OCI-LY3 (cell line): Measurements from ENCODE around the gene PTPRN2.

Experiments used
- H2AFZ ChIP-seq: fragments of 200-600, 300-600 bp; shearing (Covaris generic); 2 replicates; pipeline ENCODE4 v1.6.0; 2014; ENCODE audit warnings: antibody characterized with exemption, low read depth, low read length
- H3K27ac ChIP-seq: fragments of 200-600, 300-600 bp; sonication (generic); 2 replicates; pipeline ENCODE4 v1.5.1; 2014; ENCODE audit warnings: mild to moderate bottlenecking, low read length, moderate library complexity, mixed read lengths
- H3K27me3 ChIP-seq: fragments of 200-600, 300-600 bp; sonication (generic); 2 replicates; pipeline ENCODE4 v1.6.1; 2014; ENCODE audit warnings: low read depth, low read length, mixed read lengths
- H3K36me3 ChIP-seq: fragments of 200-600, 300-600 bp; sonication (generic); replicated peaks from 2 replicates; pipeline ENCODE3; 2014; ENCODE audit warnings: low read depth, low read length, mixed read lengths
- H3K4me1 ChIP-seq: fragments of 300-600, 200-600 bp; sonication (generic); 2 replicates; pipeline ENCODE4 v1.6.1; 2014; ENCODE audit warnings: low read length, mixed read lengths
- H3K4me2 ChIP-seq: fragments of 200-600, 300-600 bp; sonication (generic); 2 replicates; pipeline ENCODE4 v1.6.1; 2014; ENCODE audit warnings: low read length, mixed read lengths
- H3K4me3 ChIP-seq: fragments of 300-600, 200-600 bp; sonication (generic); 2 replicates; pipeline ENCODE4 v1.5.1; 2014; ENCODE audit warnings: antibody characterized with exemption, mild to moderate bottlenecking, low read length, moderate library complexity
- H3K79me2 ChIP-seq: fragments of 300-600, 200-600 bp; shearing (Covaris generic); 2 replicates; pipeline ENCODE4 v1.6.1; 2014; ENCODE audit warnings: mild to moderate bottlenecking, low read length, mixed read lengths
- H3K9ac ChIP-seq: fragments of 300-600, 200-600 bp; shearing (Covaris generic); 2 replicates; pipeline ENCODE4 v1.6.0; 2014; ENCODE audit warnings: mild to moderate bottlenecking, low read length, moderate library complexity
- H3K9me3 ChIP-seq: fragments of 200-600, 300-600 bp; shearing (Covaris generic); 2 replicates; pipeline ENCODE4 v1.6.1; 2014; ENCODE audit warnings: low read length, mixed read lengths; ENCODE audit not compliant: insufficient read depth
- H4K20me1 ChIP-seq: fragments of 200-600, 300-600 bp; sonication (generic); 2 replicates; pipeline ENCODE4 v1.6.1; 2016; ENCODE audit warnings: low read length, mixed read lengths; ENCODE audit not compliant: insufficient read depth
- CTCF ChIP-seq: fragments of 200-600, 300-600 bp; sonication (generic); IDR thresholded peaks from 2 replicates; pipeline ENCODE4 v1.5.1; 2014; ENCODE audit warnings: antibody characterized with exemption, low read length, low read depth
- EZH2phosphoT487 ChIP-seq: fragments of 200-600 bp; shearing (Covaris generic); IDR thresholded peaks from 2 replicates; pipeline ENCODE4 v1.6.1; 2018; ENCODE audit warnings: antibody characterized with exemption, mixed run types, low read depth

Gene PTPRN2

GRCh38 chr7:158285383-158285770 is 302.2 kb downstream of the PTPRN2 start:
- Histone ChIP-seq H3K36me3 (no peaks in the 10 kb centered on the region), H3K9ac (no peak overlapping the region), H3K9me3 (no peaks in the 10 kb centered on the region), H2AFZ (no peak overlapping the region), H3K4me3 (no peak overlapping the region), H3K27ac (no peak overlapping the region), H3K79me2 (no peaks in the 10 kb centered on the region), H3K27me3 (no peaks in the 10 kb centered on the region), H3K4me1 (no peaks in the 10 kb centered on the region), H4K20me1 (no peaks in the 10 kb centered on the region), H3K4me2 (no peak overlapping the region)
- TF ChIP-seq CTCF (no peak), EZH2phosphoT487 (no peak)

GRCh38 chr7:158284617-158285382 is 302.8 kb downstream of the PTPRN2 start:
- no peak for TF ChIP-seq EZH2phosphoT487
- no peak for TF ChIP-seq CTCF
- Histone ChIP-seq H3K79me2 (no peaks in the 10 kb centered on the region), H3K27ac (no peak overlapping the region), H3K4me3 (no peak overlapping the region), H3K36me3 (no peaks in the 10 kb centered on the region), H3K4me1 (no peaks in the 10 kb centered on the region), H3K9me3 (no peaks in the 10 kb centered on the region), H3K9ac (no peak overlapping the region), H4K20me1 (no peaks in the 10 kb centered on the region), H3K27me3 (no peaks in the 10 kb centered on the region), H2AFZ (no peak overlapping the region), H3K4me2 (no peak overlapping the region)

GRCh38 chr7:158284121-158284520 is 303.5 kb downstream of the PTPRN2 start:
- Histone ChIP-seq H3K27ac (no peak overlapping the region), H3K36me3 (no peaks in the 10 kb centered on the region), H3K9me3 (no peaks in the 10 kb centered on the region), H3K4me2 (no peak overlapping the region), H2AFZ (no peak overlapping the region), H3K9ac (no peak overlapping the region), H3K79me2 (no peaks in the 10 kb centered on the region), H3K27me3 (no peaks in the 10 kb centered on the region), H3K4me3 (no peak overlapping the region), H4K20me1 (no peaks in the 10 kb centered on the region), H3K4me1 (no peaks in the 10 kb centered on the region)
- TF ChIP-seq CTCF (no peak), EZH2phosphoT487 (no peak)

GRCh38 chr7:158283016-158283974 is 304.3 kb downstream of the PTPRN2 start:
- H3K27ac ChIP-seq, result no peak overlapping the region
- no peaks in the 10 kb centered on the region for H3K4me1 ChIP-seq
- H3K9me3 ChIP-seq, result no peaks in the 10 kb centered on the region
- H3K9ac ChIP-seq, result no peak overlapping the region
- no peaks in the 10 kb centered on the region for H3K27me3 ChIP-seq
- no peaks in the 10 kb centered on the region for H3K36me3 ChIP-seq
- no peaks in the 10 kb centered on the region for H4K20me1 ChIP-seq
- no peak overlapping the region for H3K4me3 ChIP-seq
- H3K4me2 ChIP-seq, result no peak overlapping the region
- TF ChIP-seq EZH2phosphoT487, result no peak
- no peak for TF ChIP-seq CTCF
- H2AFZ ChIP-seq, result no peak overlapping the region
- no peaks in the 10 kb centered on the region for H3K79me2 ChIP-seq
